Measurements from ENCODE around the gene RPS6KC1.

RPS6KC1 gene

GRCh38 chr1:213051127-213051880, at the start of gene RPS6KC1:
Gene RPS6KC1 (plus strand): TSS chr1:213051241. CDS start chr1:213051405, 164 bp downstream.
- DNase-seq (ENCODE audit: extremely low read depth, low read depth) = peak; percentile 35
- TF ChIP-seq CTCF (IDR thresholded peaks at IDR 0.05; ENCODE audit: low read depth, low read length) = no peak

- TF ChIP-seq CTCF (IDR thresholded peaks at IDR 0.05; ENCODE audit: low read depth, low read length) = no peak
- no peak for DNase-seq (ENCODE audit: extremely low read depth, low read depth)
Observed at GRCh38 chr1:213003256-213003655, 47.8 kb upstream of the RPS6KC1 start.

- no peak for TF ChIP-seq CTCF (IDR thresholded peaks at IDR 0.05; ENCODE audit: low read depth, low read length)
Observed at GRCh38 chr1:213008564-213008963, 42.5 kb upstream of the RPS6KC1 start.

GRCh38 chr1:213014642-213015041, 36.4 kb upstream of the RPS6KC1 start:
- no peak for TF ChIP-seq CTCF (IDR thresholded peaks at IDR 0.05; ENCODE audit: low read depth, low read length)
- no peak for DNase-seq (ENCODE audit: extremely low read depth, low read depth)

More at GRCh38 chr1:213008564-213008963, 42.5 kb upstream of the RPS6KC1 start:
- no peak for DNase-seq (ENCODE audit: extremely low read depth, low read depth)

GRCh38 chr1:213015099-213016050, 35.7 kb upstream of the RPS6KC1 start, which contains the start of gene ANGEL2:
Gene ANGEL2 (minus strand): TSS chr1:213015867. CDS start chr1:213015671, 196 bp downstream.
- peak; percentile 94 for DNase-seq (ENCODE audit: extremely low read depth, low read depth)
- no peak for TF ChIP-seq CTCF (IDR thresholded peaks at IDR 0.05; ENCODE audit: low read depth, low read length)

GRCh38 chr1:213017447-213018273, 33.4 kb upstream of the RPS6KC1 start:
- TF ChIP-seq CTCF (IDR thresholded peaks at IDR 0.05; ENCODE audit: low read depth, low read length) = no peak
- no peak for DNase-seq (ENCODE audit: extremely low read depth, low read depth)
